ENCODE data around the gene MED8. TPM values are rescaled to one million over a fixed set of nuclear protein-coding genes. Genes with fewer than 3 reads are reported as not detected.

The MED8 gene
- total and polyA plus RNA-seq, 2 of the 8 experiments (the other 6 are each of a cell fraction or from before 2014, with no cell fraction given) = 7.0 to 20.6 TPM

DNA sequence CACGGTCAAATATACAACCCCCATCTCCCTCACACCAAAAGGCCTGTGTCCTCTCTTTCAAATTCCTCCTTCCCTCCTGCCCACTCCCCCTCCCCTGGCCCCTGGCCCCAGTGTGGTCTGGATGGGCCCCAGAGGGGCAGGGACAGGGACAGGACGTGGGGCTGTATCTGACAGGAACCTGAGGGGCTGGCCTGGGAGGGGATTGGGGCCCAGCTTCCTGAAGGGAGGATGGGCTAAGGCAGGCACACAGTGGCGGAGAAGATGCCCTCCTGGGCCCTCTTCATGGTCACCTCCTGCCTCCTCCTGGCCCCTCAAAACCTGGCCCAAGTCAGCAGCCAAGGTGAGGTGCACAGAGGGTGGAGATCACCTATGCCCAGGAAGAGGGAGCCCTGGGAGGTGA lies 52.0 kb downstream of the MED8 start, which contains the start of gene MPL:
Gene MPL (plus strand): TSS at position 231 of the 400 bp plus-strand sequence. CDS start 31 bp downstream, at position 262.
- no peak within 1 kb of the TSS for H2BK12ac ChIP-seq (ENCODE audit: low read depth, low read length)
- no peak within 1 kb of the TSS for H3K4me3 ChIP-seq (ENCODE audit: extremely low read depth in 1 of 4, insufficient read depth in 2 of 4, low read depth in 3 of 4, low read length in 4 of 4)
- H3K79me2 ChIP-seq (ENCODE audit: control insufficient read depth in 1 of 2, insufficient read depth in 2 of 2, low read length in 2 of 2) = no peaks in the 10 kb centered on the region
- FAIRE-seq (no peak), DNase-seq (ENCODE audit: low read depth in 1 of 2, low spot score in 2 of 2) (no peak)
- H3K4me2 ChIP-seq (ENCODE audit: insufficient read depth in 1 of 2, low read depth in 2 of 2, low read length in 2 of 2) = no peak within 1 kb of the TSS
- no peak within 1 kb of the TSS for H4K5ac ChIP-seq (ENCODE audit: insufficient read length, low read depth, low read length)
- no peak within 1 kb of the TSS for H3K4ac ChIP-seq (replicated peaks; ENCODE audit: insufficient read length, low read depth, low read length)
- H2BK120ac ChIP-seq (replicated peaks; ENCODE audit: low read depth, low read length) = no peak within 1 kb of the TSS
- H3K56ac ChIP-seq (replicated peaks; ENCODE audit: insufficient read length, low read depth, low read length) = no peak within 1 kb of the TSS
- no peaks in the 10 kb centered on the region for H4K20me1 ChIP-seq (replicated peaks in 1 of 2; ENCODE audit: control insufficient read depth in 1 of 2, insufficient read depth in 2 of 2, low read length in 2 of 2)
- H3K4me1 ChIP-seq (replicated peaks in 1 of 4; ENCODE audit: control insufficient read depth in 3 of 4, insufficient read depth in 4 of 4, low read length in 3 of 4) = no peaks in the 10 kb centered on the region
- H3K23ac ChIP-seq (ENCODE audit: insufficient read length) = no peak within 1 kb of the TSS
- ChIA-PET POLR2A (ENCODE audit: partially characterized antibody) (interaction anchor here (1.4 kb wide), 1 partner anchor 8 kb away, joined by 3 read pairs; no protein-coding TSS in a partner anchor), CTCF (ENCODE audit: partially characterized antibody) (interaction anchor here (1.1 to 1.3 kb wide), 3 partner anchors 8 to 110 kb away, joined by 3 to 5 read pairs (median 4); no protein-coding TSS in a partner anchor)
- H3K27ac ChIP-seq (ENCODE audit: low read depth, low read length) = no peak within 1 kb of the TSS
- no peaks in the 10 kb centered on the region for H3K36me3 ChIP-seq (ENCODE audit: control insufficient read depth in 2 of 4, insufficient read depth in 4 of 4, low read length in 3 of 4)
- no peaks in the 10 kb centered on the region for H3K9me3 ChIP-seq (ENCODE audit: insufficient read depth in 2 of 2, low read depth in 1 of 2, low read length in 1 of 2)
- no peak within 1 kb of the TSS for H3K14ac ChIP-seq (ENCODE audit: insufficient read length)
- no peak within 1 kb of the TSS for H4K91ac ChIP-seq (replicated peaks; ENCODE audit: insufficient read length, low read length)
- H3K79me1 ChIP-seq (ENCODE audit: low read depth, low read length) = no peaks in the 10 kb centered on the region
- no peak within 1 kb of the TSS for H2BK15ac ChIP-seq (ENCODE audit: low read length)
- no peak within 1 kb of the TSS for H2AK5ac ChIP-seq (ENCODE audit: low read depth, low read length)
- 77% methylated on average over 3 of the region's 3 CpGs; no CpG with 5 or more reads in 1 of the 2 experiments for WGBS, 2 experiments (ENCODE audit: extremely low coverage in 1 of 2, insufficient coverage in 1 of 2, insufficient read length in 1 of 2, insufficient replicate concordance in 2 of 2, low coverage in 1 of 2, low lambda C conversion rate in 2 of 2, missing lambda C conversion rate in 1 of 2)
- no peaks in the 10 kb centered on the region for H3K27me3 ChIP-seq (replicated peaks in 1 of 4; ENCODE audit: control insufficient read depth in 3 of 4, extremely low read depth in 1 of 4, insufficient read depth in 3 of 4, low read length in 3 of 4)
- no peak within 1 kb of the TSS for H2BK20ac ChIP-seq (ENCODE audit: low read length)
- no peak within 1 kb of the TSS for H3K18ac ChIP-seq (ENCODE audit: extremely low read depth, low read length)
- H3K23me2 ChIP-seq (ENCODE audit: low read depth, low read length) = no peaks in the 10 kb centered on the region
- H3K9ac ChIP-seq (replicated peaks in 1 of 4; ENCODE audit: extremely low read depth in 1 of 4, low read depth in 3 of 4, low read length in 3 of 4) = no peak within 1 kb of the TSS
- H2BK5ac ChIP-seq (ENCODE audit: low read depth, low read length) = no peak within 1 kb of the TSS
- H4K8ac ChIP-seq (ENCODE audit: extremely low read depth, insufficient read depth, low read length) = no peak within 1 kb of the TSS; the same call in 1 of the 2 replicates
- no peak within 1 kb of the TSS for H2AFZ ChIP-seq (ENCODE audit: low read length)
- no peak for TF ChIP-seq POLR2AphosphoS5 (IDR thresholded peaks at IDR 0.05; ENCODE audit: low read depth, low read length)
- no peak for TF ChIP-seq CHD2 (IDR thresholded peaks at IDR 0.05; ENCODE audit: low read length)
- no peak for TF ChIP-seq KDM4A (IDR thresholded peaks at IDR 0.05; ENCODE audit: low read depth, low read length, severe bottlenecking)
- TF ChIP-seq RNF2 (IDR thresholded peaks at IDR 0.05; ENCODE audit: borderline replicate concordance, low read depth, low read length, missing control alignments, poor library complexity, severe bottlenecking) = no peak
- TF ChIP-seq, protein P1, sequence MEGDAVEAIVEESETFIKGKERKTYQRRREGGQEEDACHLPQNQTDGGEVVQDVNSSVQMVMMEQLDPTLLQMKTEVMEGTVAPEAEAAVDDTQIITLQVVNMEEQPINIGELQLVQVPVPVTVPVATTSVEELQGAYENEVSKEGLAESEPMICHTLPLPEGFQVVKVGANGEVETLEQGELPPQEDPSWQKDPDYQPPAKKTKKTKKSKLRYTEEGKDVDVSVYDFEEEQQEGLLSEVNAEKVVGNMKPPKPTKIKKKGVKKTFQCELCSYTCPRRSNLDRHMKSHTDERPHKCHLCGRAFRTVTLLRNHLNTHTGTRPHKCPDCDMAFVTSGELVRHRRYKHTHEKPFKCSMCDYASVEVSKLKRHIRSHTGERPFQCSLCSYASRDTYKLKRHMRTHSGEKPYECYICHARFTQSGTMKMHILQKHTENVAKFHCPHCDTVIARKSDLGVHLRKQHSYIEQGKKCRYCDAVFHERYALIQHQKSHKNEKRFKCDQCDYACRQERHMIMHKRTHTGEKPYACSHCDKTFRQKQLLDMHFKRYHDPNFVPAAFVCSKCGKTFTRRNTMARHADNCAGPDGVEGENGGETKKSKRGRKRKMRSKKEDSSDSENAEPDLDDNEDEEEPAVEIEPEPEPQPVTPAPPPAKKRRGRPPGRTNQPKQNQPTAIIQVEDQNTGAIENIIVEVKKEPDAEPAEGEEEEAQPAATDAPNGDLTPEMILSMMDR (IDR thresholded peaks at IDR 0.05; ENCODE audit: control extremely low read depth in 1 of 3, insufficient read depth in 1 of 3, low read depth in 1 of 3, low read length in 3 of 3) = no peak
- no peak for TF ChIP-seq PHF8 (conservative IDR thresholded peaks at IDR 0.05; ENCODE audit: low read depth, low read length)
- TF ChIP-seq BACH1 (IDR thresholded peaks at IDR 0.05; ENCODE audit: low read length) = no peak
- no peak for TF ChIP-seq RBBP5 (IDR thresholded peaks at IDR 0.05; ENCODE audit: borderline replicate concordance, low read depth, low read length)
- no peak for TF ChIP-seq BCL11A (IDR thresholded peaks at IDR 0.05; ENCODE audit: low read depth in 2 of 2, low read length in 2 of 2)
- no peak for TF ChIP-seq YY1 (IDR thresholded peaks at IDR 0.05; ENCODE audit: low read depth, low read length)
- TF ChIP-seq SAP30 (IDR thresholded peaks at IDR 0.05; ENCODE audit: insufficient read depth, insufficient replicate concordance, low read length) = no peak

Measured in H1 (cell line).